Activated CD4-positive, alpha-beta T cell treated with anti-CD3 and anti-CD28 coated beads, Interleukin-2, amount 50 U/mL, for 1 hour (primary cell): ENCODE measurements around the gene RHBDF2.

Experiments used
- DNase-seq: peaks from one replicate; pipeline ENCODE4 v3.0.0-alpha.2; 2020

Gene RHBDF2

DNA sequence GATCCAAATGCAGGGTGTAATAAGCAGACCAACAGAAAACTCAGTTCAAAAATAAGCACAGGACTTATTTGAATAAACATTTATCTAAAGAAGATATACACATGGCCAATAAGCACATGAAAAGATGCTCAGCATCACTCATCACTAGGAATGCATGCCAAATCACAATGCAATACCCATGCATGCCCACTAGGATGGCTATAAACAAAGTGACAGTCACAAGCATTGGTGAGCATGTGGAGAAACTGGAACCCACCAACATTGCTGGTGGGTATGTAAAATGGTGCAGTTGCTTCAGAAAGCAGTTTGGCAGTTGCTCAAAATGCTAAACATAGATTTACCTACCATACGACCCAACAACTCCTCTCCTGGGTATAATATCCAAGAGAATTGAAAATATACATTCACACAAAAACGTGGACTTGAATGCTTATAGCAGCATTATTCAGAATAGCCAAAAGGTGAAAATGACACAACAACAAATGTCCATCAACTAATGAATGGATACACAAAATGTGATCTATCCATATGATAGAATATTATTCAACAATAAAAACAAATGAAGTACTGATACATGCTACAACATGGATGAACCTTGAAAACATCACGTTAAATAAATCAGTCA, 68.4 kb downstream of the RHBDF2 start:
- no peak for DNase-seq

DNA sequence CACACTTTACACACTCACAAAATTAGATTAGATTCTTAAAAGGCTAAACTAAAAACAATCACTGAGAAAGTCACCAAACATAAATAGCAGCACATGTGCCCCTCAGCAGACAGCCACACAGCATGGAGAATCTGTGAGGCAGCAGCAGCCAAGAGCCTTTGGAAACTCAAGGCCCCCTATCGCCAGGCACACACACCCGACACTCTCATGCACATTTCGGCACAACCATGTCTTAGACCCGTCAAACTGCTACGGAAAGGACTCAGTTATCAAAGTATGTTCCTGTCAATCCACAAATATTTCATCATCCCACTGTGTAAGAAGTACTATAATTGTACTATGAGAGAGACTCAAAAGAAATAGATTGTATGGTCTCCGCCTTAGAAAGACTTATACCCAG, 69.2 kb downstream of the RHBDF2 start:
- DNase-seq: no peak

DNA sequence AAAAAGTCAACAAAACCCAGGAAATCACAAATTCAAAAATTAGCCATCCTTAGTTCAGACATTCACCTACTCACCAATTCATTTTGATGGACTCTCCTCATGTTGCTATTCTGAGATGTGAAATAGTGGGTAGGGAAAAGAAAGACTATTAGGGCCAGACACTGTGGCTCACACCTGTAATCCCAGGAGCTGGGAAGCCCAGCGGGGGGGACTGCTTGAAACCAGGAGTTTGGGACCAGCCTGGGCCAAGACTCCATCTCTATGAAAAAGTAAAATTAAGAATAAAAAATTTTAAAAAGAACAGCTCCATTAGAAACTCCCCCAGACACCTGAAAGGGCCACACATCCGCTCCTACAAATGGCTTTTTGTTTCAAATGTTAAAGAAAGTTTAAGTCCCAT, 69.7 kb downstream of the RHBDF2 start:
- DNase-seq: no peak

DNA sequence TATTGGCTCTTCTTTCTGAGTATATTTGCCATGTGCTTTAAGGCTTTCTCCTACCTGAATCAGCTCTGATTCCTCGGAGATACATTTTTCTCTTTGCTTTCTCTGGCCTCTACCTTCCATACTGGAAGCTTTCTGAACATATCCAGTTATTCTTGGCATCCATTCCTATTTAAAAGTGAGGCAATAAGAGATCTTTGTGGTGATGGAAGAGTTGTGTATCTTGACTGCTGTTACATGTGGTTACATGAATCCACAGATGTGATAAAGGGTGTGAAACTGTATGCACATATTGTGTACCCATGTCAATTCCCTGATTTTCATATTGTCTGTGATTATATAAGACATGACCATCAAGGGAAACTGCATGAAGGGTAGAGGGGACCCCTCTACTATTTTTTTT, 72.7 kb downstream of the RHBDF2 start:
- no peak for DNase-seq

DNA sequence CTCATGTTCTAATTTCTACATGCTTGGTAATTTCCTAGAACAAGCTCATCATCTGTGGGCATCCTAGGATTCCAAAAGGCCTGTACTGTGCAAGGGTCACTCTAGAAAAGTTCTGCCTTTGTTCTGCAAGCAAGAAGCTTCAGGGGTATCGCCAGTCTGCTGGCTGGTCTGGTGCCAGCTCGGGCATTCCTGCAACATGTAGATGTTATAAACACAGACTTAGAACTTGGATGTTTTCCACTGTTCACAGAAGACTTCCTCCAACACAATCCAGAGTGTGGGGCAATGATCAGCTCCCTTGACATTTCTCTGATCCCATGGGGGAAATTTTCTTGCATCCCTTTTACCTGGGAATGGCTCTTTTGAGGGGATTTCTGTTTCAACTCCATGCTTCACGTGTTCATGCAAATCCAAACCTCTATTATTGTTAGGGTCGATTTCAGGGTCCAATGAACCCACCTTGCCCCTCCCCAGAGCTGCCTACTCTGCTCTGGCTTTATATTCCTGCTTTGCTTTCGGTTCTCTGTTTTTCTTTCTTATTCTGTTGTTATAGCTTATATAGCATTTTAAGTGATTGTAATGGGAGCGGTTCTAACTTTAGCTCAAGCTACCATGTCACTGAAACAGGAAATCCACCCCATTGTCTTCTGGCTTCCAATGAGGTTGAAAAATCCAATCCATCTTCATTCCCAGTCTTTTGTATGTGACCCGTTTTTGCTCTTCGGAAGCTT, 73.6 kb downstream of the RHBDF2 start:
- no peak for DNase-seq

DNA sequence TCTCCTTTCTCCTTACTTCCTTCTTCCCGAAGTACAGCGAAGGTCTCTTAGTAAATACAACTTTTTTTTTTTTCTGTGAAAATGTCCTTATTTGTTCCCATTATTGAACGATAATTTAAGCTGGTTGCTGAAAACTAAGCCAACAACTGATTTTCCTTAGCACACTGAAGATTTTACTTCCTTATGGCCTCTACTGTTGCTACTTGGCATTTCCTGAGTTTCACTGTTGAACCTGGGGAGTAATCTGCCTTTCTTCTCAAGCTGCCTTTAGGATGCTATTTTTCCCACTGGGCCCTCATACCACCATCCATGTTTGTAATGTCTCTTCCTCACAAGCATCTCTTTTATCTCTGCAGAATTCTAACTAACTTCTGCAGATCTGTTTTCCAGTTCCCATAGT, 74.4 kb downstream of the RHBDF2 start:
- DNase-seq: no peak

DNA sequence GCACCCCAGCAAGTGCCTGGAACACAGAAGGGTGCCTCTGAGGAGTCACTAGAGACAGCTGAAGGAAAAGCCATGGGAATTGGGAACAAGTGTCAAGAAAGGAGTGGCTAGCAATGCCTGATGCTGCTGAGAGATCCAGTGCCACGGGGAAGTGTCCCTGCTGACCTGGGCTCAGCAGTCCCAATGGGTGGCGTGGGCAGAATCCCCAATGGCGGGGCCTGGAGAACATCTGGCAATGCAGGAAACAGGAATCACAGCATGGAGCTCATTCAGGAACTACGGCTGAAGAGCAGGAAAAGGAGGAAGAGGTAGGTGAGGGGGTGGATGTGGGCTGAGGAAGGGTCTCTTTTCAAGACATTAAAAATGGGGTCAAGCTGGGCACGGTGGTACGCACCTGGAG, 78.4 kb downstream of the RHBDF2 start:
- no peak for DNase-seq

DNA sequence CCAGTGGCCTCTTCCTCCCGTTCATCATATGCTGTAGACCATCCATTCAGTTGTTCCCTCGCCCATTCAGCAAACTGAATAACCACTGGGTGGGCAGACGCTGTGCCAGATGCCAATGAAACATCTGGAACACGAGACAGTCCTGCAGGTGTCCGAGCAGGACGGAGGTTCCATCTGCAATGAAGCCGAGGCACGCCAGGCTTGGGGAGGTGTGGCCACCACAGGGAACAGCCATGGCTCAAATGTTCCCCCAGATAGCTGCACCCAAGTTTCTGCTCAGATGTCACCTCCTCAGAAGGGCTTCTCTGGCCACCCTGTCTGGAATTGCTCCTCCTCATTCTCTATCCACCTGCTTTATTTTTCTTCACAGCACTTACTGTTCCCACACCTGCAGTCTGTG, 78.8 kb downstream of the RHBDF2 start:
- no peak for DNase-seq

DNA sequence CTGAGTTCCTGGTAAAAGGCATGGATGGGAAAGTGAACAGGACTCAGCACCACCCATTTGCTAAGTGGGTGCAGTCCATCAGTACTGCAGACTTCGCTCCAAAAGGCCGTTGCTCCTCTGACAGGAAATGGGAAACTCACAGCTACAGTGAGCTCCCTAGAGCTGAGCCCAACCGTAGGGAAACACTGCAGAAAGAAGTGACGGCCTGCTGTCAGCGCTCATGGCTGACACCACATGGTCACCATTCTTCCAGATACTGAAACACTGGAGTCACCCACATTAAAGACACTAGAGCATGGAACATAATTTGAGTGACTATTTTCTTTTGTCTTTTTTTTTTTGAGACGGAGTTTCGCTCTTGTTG, 80.2 kb downstream of the RHBDF2 start:
- DNase-seq: no peak
